Ectodermal cell (in vitro differentiated cells): Measurements from ENCODE around the gene MAGI1.

Experiments used
- H3K27ac ChIP-seq: 2 replicates; pipeline ENCODE4 v1.7.0; 2013; ENCODE audit warnings: mild to moderate bottlenecking, low read depth, low read length; ENCODE audit not compliant: insufficient read depth, poor library complexity, severe bottlenecking
- H3K27me3 ChIP-seq: 2 replicates; pipeline ENCODE4 v1.7.0; 2013; ENCODE audit warnings: mild to moderate bottlenecking, low read length; ENCODE audit not compliant: insufficient read depth, control insufficient read depth, poor library complexity, severe bottlenecking
- H3K36me3 ChIP-seq: one replicate; pipeline ENCODE4 v1.7.0; 2013; ENCODE audit warnings: low read length; ENCODE audit not compliant: control insufficient read depth, insufficient read depth
- H3K4me1 ChIP-seq: one replicate; pipeline ENCODE4 v1.7.0; 2013; ENCODE audit warnings: low read length; ENCODE audit not compliant: control insufficient read depth, insufficient read depth
- H3K4me3 ChIP-seq: 2 replicates; pipeline ENCODE4 v1.7.0; 2013; ENCODE audit warnings: low read depth, low read length, control low read depth; ENCODE audit not compliant: insufficient read depth
- H3K9me3 ChIP-seq: 2 replicates; pipeline ENCODE4 v1.7.0; 2013; ENCODE audit warnings: mild to moderate bottlenecking, low read length, moderate library complexity; ENCODE audit not compliant: control insufficient read depth
- WGBS, 2 experiments: methylation state at CpG; one replicate each; pipeline ENCODE4 v1.1.7; 2013; ENCODE audit warnings: missing lambda C conversion rate in 2 of 2; 5-methylcytosine and 5-hydroxymethylcytosine counted together

The MAGI1 gene

DNA sequence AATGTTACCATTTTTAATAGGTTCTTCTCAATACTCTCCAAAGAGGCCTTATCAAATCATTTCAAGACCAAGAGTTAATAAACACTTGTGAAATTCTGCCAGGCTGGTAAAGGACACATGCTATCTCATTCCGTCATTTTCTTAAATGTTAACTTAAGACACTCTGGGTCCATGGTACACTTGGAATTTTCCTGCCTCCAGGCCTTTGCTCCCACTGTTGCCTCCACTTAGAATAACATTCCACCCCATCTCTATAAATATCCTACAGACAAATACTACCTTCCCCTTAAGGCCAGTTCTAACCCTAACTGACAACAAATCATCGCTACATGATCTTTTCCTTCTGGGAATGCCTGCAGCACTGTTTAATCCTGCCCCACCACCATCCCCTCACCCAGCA is 24.1 kb downstream of the MAGI1 start:
- H3K27ac ChIP-seq = no peak overlapping the region
- H3K27me3 ChIP-seq = no peaks in the 10 kb centered on the region
- H3K4me1 ChIP-seq = peaks cover 4% of the 10 kb centered on the region
- H3K9me3 ChIP-seq = no peaks in the 10 kb centered on the region
- H3K36me3 ChIP-seq = no peaks in the 10 kb centered on the region
- H3K4me3 ChIP-seq = no peak overlapping the region
- 94% methylated on average over 1 of the region's 2 CpGs for WGBS, 2 experiments

DNA sequence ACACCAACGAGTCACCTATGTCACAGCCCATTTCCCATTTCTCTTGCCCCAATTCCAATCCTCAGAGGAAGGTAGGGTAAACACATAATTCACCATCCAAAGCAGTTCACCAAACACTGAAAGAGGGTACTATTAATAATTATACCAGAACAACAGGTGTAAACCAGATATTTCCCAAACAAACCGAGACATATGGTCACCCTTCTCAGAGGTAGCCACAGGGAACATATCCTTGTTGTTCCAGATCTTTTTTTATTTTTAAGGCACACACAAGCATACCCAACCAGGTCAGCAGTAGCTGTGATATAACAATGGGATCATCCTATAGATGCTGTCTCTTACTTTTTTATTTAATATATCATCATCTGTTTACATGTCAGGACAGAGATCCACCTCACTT is 24.7 kb downstream of the MAGI1 start:
- peaks cover 4% of the 10 kb centered on the region for H3K4me1 ChIP-seq
- H3K27me3 ChIP-seq = no peaks in the 10 kb centered on the region
- 94 to 97% methylated on average over 2 of the region's 2 CpGs for WGBS, 2 experiments
- no peak overlapping the region for H3K4me3 ChIP-seq
- no peaks in the 10 kb centered on the region for H3K9me3 ChIP-seq
- H3K36me3 ChIP-seq = no peaks in the 10 kb centered on the region
- H3K27ac ChIP-seq = no peak overlapping the region

DNA sequence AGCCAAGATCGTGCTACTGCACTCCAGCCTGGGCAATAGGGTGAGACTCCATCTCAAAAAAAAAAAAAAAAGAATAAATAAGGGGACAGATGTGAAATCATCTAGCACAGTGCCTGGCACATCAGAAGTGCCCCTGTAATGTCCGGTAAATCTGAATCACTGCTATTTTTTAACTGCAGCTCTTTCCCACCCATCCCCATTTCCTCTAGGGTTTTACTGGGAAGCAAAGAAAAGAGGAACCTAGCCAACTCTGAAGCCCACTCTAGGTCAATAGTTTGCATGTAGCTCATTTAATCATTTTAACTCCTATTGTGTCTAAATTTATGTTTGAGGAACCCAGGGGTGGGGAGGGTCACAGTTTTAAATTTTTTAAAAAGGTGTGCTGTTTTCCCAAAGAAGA is 26.0 kb downstream of the MAGI1 start:
- Histone ChIP-seq H3K27ac (no peak overlapping the region), H3K9me3 (no peaks in the 10 kb centered on the region), H3K27me3 (no peaks in the 10 kb centered on the region), H3K4me1 (peaks cover 4% of the 10 kb centered on the region), H3K36me3 (no peaks in the 10 kb centered on the region), H3K4me3 (no peak overlapping the region)
- 96 to 97% methylated on average over 2 of the region's 2 CpGs for WGBS, 2 experiments

DNA sequence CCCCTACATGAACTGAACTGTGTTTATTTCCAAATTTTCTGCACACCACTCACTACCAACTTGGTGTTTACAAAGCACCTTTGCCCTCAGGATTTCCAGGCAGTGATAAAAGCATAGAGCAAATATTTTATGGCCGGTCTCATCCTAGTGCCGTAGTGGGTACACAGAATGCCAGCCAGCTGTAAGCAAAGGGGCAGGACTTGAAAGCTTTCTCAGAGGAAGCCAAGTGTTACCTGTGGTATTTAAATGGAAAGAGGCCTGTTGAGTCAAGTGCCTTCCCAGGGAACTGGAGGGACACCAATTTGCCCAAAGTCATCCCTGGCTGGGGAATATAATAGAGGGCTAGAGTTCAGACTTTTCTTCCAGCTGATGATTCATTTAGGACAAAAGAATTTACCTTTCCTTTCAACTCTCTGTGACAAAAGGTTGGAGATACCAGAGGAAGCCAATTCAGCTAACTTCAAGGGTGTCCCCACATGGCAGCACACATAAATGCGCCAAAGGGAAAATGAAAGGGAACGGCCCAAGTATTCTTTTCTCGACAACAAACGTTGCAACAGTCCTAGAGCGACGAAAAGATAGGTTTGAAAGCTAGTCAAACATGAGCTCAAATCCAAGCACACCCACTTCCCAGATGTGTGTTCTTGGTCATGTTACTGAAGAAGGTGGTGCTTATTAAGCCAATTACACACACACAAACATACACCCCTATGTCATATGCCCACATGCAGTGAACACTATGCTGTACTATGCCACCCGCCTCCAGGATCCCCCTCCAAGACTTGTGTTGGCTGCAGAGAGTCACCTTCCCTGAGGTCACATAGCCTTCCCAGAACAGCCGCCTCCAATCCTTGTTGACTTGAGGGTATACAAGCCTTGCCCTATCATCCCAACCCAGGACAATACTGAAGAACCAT is 27.7 kb downstream of the MAGI1 start:
- WGBS, 2 experiments = 76 to 79% methylated on average over 10 of the region's 10 CpGs
- no peak overlapping the region for H3K4me3 ChIP-seq

DNA sequence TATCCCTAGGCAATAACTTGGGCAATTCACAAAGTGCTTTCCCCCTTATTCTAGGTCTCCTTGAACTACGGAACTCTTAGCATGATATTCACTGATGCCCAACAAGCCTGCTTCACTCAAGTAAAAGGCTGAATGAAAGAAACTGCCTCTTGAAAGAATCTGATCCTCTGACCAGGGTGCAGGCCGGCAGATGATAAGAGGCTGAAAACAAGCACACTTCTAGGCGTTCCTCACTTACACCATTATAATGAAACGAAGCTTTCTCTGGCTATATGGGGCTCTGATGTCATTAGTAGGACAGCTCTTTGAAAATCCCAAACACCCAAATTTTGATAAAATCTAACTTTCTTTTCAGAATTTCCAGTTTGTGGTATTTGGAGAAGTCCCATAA is 28.4 kb downstream of the MAGI1 start:
- Histone ChIP-seq H3K27me3 (no peaks in the 10 kb centered on the region), H3K4me1 (peaks cover 4% of the 10 kb centered on the region), H3K4me3 (no peak overlapping the region), H3K9me3 (no peaks in the 10 kb centered on the region), H3K36me3 (no peaks in the 10 kb centered on the region), H3K27ac (no peak overlapping the region)
- WGBS, 2 experiments = 83 to 87% methylated on average over 4 of the region's 4 CpGs

More for the DNA sequence above, 27.7 kb downstream of the MAGI1 start:
- Histone ChIP-seq H3K27ac (no peak overlapping the region), H3K4me1 (peaks cover 4% of the 10 kb centered on the region), H3K27me3 (no peaks in the 10 kb centered on the region), H3K36me3 (no peaks in the 10 kb centered on the region), H3K9me3 (no peaks in the 10 kb centered on the region)

DNA sequence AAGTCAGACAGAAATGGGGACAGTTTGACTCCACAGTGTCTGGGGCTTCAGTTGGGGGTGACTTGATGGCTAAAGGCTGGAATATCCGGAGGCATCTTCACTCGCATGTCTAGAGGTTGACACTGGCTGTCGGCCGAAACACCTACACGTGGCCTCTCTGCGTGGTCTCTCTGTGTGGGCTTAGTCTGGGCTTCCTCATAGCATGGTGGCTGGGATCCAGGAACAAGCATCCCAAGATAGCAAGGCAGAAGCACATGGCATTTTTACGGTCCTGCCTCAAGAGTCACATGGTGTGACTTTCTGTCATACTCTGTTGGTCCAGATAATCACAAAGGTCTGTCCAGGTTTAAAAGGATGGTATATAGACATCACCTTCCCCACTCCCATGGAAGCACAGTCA is 34.5 kb downstream of the MAGI1 start:
- no peak overlapping the region for H3K4me3 ChIP-seq
- H3K9me3 ChIP-seq = no peaks in the 10 kb centered on the region
- H3K4me1 ChIP-seq = no peaks in the 10 kb centered on the region
- no peaks in the 10 kb centered on the region for H3K36me3 ChIP-seq
- 95 to 96% methylated on average over 7 of the region's 7 CpGs for WGBS, 2 experiments
- H3K27me3 ChIP-seq = no peaks in the 10 kb centered on the region
- H3K27ac ChIP-seq = no peak overlapping the region

DNA sequence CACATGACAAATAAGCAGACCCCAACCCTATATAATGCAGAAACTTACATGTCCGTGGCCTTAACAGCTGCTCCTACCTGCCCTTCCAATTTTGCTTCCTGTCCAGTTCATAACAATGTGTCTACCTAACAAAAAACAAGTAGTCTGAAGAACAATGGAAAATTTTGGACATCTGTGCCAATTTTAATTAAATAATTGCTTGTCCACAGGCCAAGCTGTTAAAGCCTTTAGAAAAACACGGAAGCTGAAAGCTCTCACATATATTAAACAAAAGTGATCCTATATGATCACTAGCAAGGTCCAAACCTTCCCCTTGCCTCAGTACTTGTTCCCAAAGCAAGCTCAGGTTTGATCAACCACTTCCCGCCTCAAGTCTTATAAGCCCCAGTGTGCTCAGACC is 37.1 kb downstream of the MAGI1 start:
- Histone ChIP-seq H3K9me3 (no peaks in the 10 kb centered on the region), H3K27ac (no peak overlapping the region), H3K4me1 (no peaks in the 10 kb centered on the region), H3K27me3 (no peaks in the 10 kb centered on the region), H3K4me3 (no peak overlapping the region), H3K36me3 (no peaks in the 10 kb centered on the region)
- 92 to 97% methylated on average over 3 of the region's 3 CpGs for WGBS, 2 experiments

DNA sequence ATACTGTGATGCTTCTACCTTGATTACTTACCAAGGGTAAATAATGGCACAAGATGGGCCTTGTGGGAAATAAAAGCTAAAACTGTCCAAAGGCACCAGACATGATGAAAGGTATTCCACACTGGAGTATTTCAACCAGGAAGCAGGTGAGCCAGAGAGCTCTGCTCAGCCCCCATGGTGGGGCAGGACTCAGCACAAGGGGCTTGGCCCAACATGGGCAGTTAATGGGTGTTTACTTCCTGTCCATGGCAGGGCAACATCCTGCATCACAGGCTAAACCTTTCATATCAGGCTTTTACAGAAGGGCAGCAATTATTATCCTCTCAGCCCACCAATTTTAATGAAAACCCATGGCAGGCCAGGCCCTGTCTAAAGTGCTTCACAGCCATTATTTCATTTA is 38.2 kb downstream of the MAGI1 start:
- H3K4me1 ChIP-seq = no peaks in the 10 kb centered on the region
- H3K27me3 ChIP-seq = no peaks in the 10 kb centered on the region
- H3K9me3 ChIP-seq = no peaks in the 10 kb centered on the region
- no peak overlapping the region for H3K27ac ChIP-seq
- H3K36me3 ChIP-seq = no peaks in the 10 kb centered on the region
- H3K4me3 ChIP-seq = no peak overlapping the region

DNA sequence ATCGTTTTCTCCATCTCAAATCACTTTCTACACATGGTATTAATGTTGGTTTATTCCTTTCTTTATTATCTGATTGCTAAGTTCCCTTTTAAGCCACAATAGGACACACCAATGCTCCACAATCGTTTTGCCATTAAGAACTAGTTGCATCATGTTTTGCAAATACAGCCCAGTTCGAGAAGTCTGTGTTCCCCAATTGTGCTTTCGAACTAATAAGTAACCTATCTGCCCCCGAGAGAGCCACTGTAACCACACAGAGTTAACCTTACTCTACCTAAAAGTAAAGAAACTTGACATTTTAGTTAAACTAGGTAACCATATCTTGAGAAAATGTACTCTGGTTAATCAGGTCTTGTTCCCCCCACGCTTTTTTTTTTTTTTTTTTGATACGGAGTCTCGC is 39.1 kb downstream of the MAGI1 start:
- Histone ChIP-seq H3K9me3 (no peaks in the 10 kb centered on the region), H3K36me3 (no peaks in the 10 kb centered on the region), H3K27me3 (no peaks in the 10 kb centered on the region), H3K4me1 (no peaks in the 10 kb centered on the region), H3K27ac (no peak overlapping the region), H3K4me3 (no peak overlapping the region)
- 90 to 92% methylated on average over 8 of the region's 8 CpGs for WGBS, 2 experiments

DNA sequence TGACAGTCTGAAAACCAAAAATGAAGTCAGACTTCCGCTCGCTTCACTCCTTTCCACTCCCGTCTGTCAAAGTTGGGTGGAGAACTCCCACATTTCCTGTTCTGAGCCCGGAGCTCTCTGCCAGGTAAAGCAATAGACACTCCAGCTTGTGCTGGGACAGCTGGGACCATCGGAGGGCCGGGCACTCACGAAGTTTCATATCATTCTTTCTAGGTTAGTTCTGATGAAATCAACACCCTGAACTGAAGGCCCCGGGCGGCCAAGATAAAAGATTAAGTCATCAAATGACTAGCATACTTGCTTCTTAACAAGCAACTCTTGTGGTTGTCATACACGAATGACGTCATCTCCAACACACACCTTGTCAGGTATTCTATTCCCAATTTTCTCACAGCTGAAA is 42.1 kb downstream of the MAGI1 start:
- Histone ChIP-seq H3K27me3 (no peaks in the 10 kb centered on the region), H3K9me3 (no peaks in the 10 kb centered on the region), H3K27ac (no peak overlapping the region), H3K4me3 (no peak overlapping the region), H3K36me3 (no peaks in the 10 kb centered on the region), H3K4me1 (no peaks in the 10 kb centered on the region)
- WGBS, 2 experiments = 88 to 94% methylated on average over 11 of the region's 11 CpGs
